ENCODE measurements around the gene SOSTDC1. TPM values are rescaled to one million over a fixed set of nuclear protein-coding genes. Genes with fewer than 3 reads are reported as not detected.

The SOSTDC1 gene
- total and polyA plus RNA-seq, 12 donors = 0.11 to 1.2 (median 0.19) TPM; not detected in 4

DNA sequence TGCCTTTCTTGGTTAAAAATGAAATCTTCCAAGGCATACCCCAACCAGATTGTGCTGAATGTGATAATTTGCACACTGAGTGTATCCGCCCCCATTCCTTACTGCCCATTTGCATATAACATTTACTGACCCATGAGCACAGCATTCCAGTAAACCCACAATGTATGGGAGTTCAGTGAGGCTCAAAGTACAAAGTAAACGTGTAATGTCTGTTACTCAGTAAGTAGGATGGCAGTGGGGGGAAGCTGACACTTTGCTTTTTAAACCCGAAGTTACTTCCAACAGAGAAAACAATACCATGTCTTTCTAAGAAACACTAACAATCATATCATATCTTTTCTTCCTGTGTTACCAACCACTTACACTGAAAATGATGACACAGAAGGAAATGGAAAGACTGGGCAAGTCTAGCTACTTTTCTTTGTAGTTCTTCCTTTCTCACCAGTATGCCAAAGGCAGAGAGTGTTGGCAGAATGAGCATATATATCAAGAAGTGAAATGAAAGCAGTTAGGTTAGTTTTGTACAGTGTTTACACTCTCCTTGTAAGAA lies 27.1 kb upstream of the SOSTDC1 start:
- TF ChIP-seq, protein P1, sequence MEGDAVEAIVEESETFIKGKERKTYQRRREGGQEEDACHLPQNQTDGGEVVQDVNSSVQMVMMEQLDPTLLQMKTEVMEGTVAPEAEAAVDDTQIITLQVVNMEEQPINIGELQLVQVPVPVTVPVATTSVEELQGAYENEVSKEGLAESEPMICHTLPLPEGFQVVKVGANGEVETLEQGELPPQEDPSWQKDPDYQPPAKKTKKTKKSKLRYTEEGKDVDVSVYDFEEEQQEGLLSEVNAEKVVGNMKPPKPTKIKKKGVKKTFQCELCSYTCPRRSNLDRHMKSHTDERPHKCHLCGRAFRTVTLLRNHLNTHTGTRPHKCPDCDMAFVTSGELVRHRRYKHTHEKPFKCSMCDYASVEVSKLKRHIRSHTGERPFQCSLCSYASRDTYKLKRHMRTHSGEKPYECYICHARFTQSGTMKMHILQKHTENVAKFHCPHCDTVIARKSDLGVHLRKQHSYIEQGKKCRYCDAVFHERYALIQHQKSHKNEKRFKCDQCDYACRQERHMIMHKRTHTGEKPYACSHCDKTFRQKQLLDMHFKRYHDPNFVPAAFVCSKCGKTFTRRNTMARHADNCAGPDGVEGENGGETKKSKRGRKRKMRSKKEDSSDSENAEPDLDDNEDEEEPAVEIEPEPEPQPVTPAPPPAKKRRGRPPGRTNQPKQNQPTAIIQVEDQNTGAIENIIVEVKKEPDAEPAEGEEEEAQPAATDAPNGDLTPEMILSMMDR (IDR thresholded peaks at IDR 0.05) = no peak
- no peak for TF ChIP-seq POLR2A (IDR thresholded peaks at IDR 0.05)
- Histone ChIP-seq H3K9me3 (replicated peaks in 1 of 3) (no peaks in the 10 kb centered on the region), H3K36me3 (replicated peaks in 1 of 2) (no peaks in the 10 kb centered on the region), H3K4me3 (no peak overlapping the region), H3K27ac (no peak overlapping the region), H3K4me1 (replicated peaks in 1 of 2) (no peaks in the 10 kb centered on the region), H3K27me3 (no peaks in the 10 kb centered on the region)
- DNase-seq = no peak
- intact Hi-C loops (cut with DNase I) = no loop called here
- WGBS, 4 donors = 35 to 41% (median 39%) methylated on average over 3 of the region's 3 CpGs

DNA sequence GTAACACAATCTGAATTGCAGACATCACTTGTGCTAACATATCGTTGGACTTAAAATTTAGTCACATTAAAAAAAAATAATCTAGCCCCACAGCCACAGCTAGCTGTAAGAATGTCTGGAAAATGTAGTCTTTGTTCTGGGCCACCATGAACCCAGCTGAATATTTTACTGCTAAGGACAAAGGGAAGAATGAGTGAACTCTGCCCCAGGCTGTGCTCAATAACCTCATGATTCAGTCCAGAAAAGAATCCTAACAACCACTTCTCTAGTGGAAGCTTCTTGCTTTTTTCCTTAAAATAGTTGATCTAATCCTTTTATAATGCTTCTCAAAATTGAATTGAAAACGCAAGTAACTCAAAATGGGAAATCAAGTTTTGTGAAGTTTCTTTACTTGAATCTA lies 25.6 kb upstream of the SOSTDC1 start:
- TF ChIP-seq, protein P1 (IDR thresholded peaks at IDR 0.05) = no peak
- TF ChIP-seq POLR2A (IDR thresholded peaks at IDR 0.05) = no peak
- intact Hi-C loops (cut with DNase I) = no loop called here
- Histone ChIP-seq H3K27ac (no peak overlapping the region), H3K4me3 (no peak overlapping the region), H3K9me3 (replicated peaks in 1 of 3) (no peaks in the 10 kb centered on the region), H3K4me1 (replicated peaks in 1 of 2) (no peaks in the 10 kb centered on the region), H3K36me3 (replicated peaks in 1 of 2) (no peaks in the 10 kb centered on the region), H3K27me3 (no peaks in the 10 kb centered on the region)
- 58 to 70% (median 65%) methylated on average over 2 of the region's 2 CpGs for WGBS, 4 donors
- no peak for DNase-seq

DNA sequence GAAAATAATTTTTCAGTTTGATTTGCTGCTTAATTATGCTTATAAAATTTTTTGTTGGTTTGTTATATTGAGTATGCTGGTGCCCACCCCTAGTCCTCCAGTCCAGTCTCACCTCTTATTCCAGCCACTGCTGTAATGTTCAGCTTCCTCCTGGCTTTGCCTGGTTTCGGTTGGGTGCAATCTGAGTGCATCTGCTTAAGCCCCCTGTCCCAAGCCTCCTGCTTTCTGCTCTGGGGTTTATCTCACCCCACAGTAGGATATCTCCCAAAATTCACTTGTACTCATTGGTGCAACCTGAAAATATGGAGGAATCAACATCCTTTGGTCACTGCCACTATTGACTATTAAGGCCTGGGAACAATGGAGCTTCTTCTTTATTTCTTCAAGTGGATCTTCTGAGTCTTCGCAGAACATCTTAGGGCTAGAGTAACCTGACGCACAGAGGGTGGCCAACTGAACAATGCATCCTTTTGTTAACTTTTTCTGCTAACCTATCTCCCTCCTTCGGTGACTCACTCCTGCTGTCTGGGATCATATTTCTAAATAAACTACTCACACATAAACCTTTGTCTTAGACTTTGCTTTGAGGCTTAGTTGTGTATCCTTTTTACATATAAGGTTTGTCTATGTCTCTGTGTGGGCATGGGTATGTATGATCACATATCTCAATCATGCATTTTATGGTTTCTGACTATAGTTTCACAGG lies 19.1 kb upstream of the SOSTDC1 start:
- no peak for DNase-seq
- no peaks in the 10 kb centered on the region for H3K9me3 ChIP-seq (replicated peaks in 1 of 3)
- intact Hi-C loops (cut with DNase I) = no loop called here
- 79 to 87% (median 83%) methylated on average over 4 of the region's 4 CpGs for WGBS, 4 donors
- no peaks in the 10 kb centered on the region for H3K36me3 ChIP-seq (replicated peaks in 1 of 2)
- no peak overlapping the region for H3K27ac ChIP-seq
- H3K4me1 ChIP-seq (replicated peaks in 1 of 2) = no peaks in the 10 kb centered on the region
- TF ChIP-seq POLR2A (IDR thresholded peaks at IDR 0.05) = no peak
- TF ChIP-seq, protein P1 (IDR thresholded peaks at IDR 0.05) = no peak
- H3K27me3 ChIP-seq = no peaks in the 10 kb centered on the region
- H3K4me3 ChIP-seq = no peak overlapping the region

DNA sequence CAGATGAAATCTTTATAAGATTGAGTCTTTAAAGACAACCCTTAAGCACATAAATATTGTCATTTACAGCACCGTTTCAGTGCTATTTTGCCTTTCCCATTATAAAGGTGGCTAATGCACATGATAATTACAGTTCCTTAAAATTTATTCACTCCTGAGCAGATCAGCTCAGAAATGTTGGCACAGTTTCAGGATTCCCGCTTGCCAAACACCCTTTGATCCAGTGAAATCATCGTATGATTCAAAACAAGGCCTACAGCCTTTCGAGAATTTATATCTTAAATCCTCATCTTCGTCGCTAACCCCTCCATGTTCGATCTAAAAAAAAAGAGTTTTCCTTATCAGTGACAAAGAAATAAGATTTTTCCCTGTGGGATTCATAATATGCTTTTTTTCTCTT lies 14.1 kb upstream of the SOSTDC1 start:
- WGBS, 4 donors = 64 to 77% (median 72%) methylated on average over 7 of the region's 7 CpGs

More for the DNA sequence above, 14.1 kb upstream of the SOSTDC1 start:
- H3K27me3 ChIP-seq = no peaks in the 10 kb centered on the region
- TF ChIP-seq POLR2A (IDR thresholded peaks at IDR 0.05) = no peak
- TF ChIP-seq, protein P1 (IDR thresholded peaks at IDR 0.05) = no peak
- no peaks in the 10 kb centered on the region for H3K36me3 ChIP-seq (replicated peaks in 1 of 2)
- no peak for DNase-seq
- no peaks in the 10 kb centered on the region for H3K4me1 ChIP-seq (replicated peaks in 1 of 2)
- no peak overlapping the region for H3K27ac ChIP-seq
- intact Hi-C loops (cut with DNase I) = no loop called here
- H3K9me3 ChIP-seq (replicated peaks in 1 of 3) = no peaks in the 10 kb centered on the region
- no peak overlapping the region for H3K4me3 ChIP-seq
